GM21717 (cell line): ENCODE results near the gene TAS2R4.
"Not testable (repeated sequence)": the region's sequence is repeated elsewhere in the genome, so short reads cannot be mapped to it uniquely, and the experiment has no call there.

ENCODE experiments used
- ATAC-seq: cut with Tn5 transposase; IDR thresholded peaks from one replicate; pipeline ENCODE4 v1.9.1; 2021; ENCODE audit warnings: mild to moderate bottlenecking, moderate library complexity; ENCODE audit not compliant: unreplicated experiment

TAS2R4 gene, protein sequence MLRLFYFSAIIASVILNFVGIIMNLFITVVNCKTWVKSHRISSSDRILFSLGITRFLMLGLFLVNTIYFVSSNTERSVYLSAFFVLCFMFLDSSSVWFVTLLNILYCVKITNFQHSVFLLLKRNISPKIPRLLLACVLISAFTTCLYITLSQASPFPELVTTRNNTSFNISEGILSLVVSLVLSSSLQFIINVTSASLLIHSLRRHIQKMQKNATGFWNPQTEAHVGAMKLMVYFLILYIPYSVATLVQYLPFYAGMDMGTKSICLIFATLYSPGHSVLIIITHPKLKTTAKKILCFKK

DNA sequence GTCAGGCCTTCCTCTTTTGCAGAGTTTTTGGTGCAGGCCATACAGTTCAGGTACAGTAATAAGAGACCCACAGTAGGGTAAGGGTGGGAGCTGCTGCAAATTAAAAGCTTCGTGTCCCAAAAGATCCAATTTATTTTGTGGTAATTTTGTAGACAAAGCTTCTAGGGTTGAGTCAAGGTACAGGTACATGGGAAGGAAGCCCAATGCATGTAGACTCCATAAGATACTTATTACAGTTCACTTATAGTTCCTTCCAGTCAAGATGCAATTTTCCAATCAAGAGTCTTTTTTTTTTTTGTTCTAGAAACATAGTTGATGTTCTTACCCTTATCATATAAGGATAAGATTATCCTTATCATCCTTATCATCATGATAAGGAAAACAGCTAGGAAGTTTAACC, at the start of gene TAS2R4:
Gene TAS2R4, plus strand, starts transcription at position 301 of the 400 bp plus-strand sequence. CDS start 1,815 bp downstream, outside the sequence.
- ATAC-seq = no peak

DNA sequence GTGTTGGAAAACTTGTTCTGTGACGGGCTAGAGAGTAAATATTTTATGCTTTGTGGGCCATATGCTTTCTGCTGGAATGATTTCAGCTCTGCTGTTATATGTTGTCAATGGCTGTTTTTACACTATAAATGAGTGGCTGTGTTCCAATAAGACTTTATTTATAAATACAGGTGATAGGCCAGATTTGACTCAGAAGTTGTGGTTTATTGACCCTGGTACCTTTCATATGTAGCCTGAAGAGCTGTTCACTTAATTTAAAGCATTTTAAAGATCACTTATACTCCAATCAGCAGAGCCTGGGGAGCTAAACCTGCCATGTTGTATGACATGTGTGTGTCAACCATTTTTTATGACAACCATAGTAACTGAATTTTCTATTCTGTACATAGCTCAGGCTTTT, 47.5 kb upstream of the TAS2R4 start:
- no peak for ATAC-seq

DNA sequence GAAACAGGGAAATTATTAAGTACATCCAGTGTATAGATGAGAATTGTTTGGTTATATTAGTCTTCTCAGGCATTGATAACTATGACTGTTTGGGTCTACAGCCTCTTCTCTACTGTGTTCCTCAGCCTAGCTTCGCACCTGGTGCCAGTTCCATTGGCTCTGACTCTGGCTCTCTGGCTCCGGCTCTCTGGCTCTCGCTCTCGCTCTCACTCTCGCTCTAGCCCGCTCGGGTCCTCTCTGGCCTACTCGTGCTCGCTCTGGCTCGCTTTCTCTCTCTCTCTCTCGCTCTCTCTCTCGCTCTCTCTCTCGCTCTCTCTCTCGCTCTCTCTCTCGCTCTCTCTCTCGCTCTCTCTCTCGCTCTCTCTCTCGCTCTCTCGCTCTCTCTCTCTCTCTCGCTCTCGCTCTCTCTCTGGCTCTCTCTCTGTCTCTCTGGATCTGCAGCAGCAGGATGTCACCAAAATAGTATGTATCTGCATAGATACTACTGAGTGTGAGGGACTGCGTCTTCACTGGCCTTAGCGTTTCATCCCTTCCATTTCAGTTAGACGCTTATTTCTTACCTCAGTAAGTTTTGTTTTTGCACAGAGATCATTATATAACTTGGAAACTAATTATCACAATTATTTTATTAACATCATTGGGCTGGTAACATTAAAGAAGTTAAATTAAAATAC, 44.9 kb upstream of the TAS2R4 start:
- ATAC-seq = no peak

DNA sequence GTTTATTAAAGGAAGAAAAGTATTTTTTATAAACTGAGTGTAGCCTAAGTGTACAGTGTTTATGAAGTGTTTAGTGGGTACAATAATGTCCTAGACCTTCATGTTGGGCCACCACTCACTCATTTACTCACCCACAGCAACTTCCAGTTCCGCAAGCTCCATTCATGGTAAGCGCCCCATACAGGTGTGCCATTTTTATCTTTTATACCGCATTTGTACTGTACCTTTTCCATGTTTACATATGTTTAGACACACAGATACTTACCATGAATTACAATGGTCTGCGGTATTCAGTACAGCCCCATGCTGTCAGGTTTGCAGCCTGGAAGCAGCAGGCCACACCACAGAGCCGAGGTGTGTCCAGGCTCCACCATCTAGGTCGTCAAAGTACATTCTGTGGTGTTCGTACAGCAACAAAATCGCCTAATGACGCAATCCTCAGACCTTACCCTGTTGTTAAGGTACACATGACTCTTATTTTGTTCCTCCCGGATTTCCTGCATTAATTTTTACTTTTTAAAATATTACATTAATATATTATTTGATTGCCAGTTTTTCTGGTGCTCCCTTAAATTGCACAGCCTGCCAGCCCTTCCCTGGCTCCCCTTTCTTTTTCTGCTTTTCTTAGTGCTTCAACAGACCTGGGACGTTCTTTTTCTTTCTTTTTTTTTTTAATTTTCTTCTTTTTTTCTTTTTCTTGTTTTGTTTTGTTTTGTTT, 39.2 kb upstream of the TAS2R4 start:
- ATAC-seq = no peak

DNA sequence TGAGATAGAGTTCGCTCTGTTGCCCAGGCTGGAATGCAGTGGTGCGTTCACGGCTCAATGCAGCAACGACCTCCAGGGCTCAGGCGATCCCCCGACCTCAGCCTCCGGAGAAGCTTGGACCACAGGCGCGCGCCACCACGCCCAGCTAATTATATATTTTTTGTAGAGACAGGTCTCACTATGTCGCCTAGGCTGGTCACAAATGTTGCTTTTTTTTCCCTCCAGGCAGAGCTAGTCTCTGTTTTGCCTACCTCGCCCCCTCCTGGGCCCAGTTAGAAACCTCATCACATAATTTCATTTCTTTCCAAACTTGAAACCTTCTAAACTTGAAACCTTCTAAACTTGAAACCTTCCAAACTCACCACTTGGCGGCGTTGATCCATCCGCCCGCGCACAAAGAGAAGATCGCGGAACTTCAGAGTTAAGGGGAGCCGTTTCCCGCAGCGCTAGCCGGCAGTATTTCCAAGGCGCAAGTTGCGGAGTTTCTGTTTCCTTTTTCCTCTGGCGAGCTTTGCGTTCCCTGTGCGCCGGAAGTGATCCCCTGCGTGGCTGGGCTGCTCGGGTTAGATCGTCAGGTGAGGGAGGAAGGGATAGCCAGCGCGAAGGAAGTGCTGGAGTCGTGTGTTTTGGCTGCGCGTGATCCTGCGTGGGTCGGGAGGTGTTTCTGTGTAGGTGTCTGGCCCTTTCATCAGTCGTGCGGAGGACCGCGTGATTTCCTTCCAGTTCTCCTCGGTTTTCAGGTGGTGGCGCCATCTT, 38.5 kb upstream of the TAS2R4 start, which contains the start of gene SSBP1:
Gene SSBP1, plus strand, starts transcription at position 523 of the 756 bp plus-strand sequence. CDS start 809 bp downstream, outside the sequence.
- peak; percentile 92 for ATAC-seq

DNA sequence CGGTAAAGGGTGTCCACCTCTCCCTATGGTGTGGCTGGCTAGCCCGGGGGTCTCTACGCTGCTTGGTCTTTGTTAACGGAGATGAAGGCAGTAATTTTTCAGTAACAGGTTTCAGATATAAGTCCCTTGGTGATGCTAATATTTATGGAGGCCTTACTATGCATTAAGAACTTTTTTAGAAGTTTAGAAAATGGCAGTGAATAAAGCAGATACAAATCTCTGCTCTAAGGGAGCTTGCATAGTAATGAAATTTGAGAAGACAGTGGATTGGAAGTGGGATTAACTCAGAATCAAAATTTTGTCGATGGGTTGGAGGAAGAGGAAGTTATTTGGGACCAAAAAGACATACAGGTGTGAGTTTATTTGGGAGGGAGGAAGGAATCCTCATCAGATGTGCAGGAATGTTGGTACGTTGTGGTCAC, 37.9 kb upstream of the TAS2R4 start:
- ATAC-seq = no peak

DNA sequence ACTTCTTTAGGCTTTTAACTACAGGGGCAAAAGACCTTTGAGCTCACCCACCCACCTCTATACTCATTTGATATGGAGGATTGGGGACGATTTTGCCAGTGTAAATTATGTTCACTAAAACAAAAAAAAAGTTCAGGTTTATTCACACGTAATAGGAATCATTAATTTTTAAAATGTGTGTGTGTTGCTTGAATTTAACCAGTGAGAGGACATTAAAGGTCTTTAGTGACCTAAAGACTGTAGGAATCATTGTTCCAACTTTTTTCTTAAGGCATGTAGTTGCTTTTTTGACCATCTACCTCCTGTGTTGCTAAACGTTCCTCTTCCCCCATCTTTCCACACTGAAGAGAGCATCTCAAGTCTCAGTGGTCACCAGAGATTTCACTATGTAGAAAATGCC, 37.2 kb upstream of the TAS2R4 start:
- no peak for ATAC-seq

DNA sequence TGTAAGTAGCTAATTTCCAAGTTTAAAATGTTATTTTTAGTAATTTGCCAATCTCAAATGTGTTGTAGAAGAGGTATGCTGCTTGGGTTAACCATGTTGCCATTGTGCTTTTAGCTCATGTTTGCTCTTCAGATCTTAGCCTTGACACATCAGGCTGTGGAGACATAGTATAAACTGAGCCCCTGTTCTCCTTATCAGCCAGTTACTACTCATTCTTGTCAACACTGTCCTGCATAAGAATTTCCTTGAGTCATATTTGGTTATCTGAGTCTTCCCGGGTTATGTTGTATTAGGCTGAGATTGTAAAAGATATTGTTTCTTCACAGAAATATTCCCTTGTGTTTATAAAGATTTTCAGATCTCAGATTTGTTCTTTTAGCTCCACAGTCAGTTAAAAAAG, 34.2 kb upstream of the TAS2R4 start:
- ATAC-seq = no peak

DNA sequence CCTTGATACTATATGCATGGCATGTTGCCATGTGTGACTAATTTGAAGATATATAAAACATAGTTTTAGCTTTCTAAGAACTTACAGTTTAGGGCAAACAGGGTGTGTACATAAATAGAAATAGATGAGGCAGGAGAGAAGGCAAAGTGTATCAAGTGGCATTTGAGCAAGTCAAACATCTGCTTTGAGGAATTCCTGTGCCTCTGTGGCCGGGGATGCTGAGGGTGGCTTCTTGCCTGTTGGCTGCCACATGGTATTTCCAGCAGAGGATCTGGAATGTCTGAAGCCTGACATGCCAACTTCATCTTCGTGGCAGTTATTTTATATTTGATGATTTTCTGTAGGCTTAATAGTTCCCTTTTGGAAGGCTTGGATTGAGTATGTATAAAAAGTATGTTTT, 32.3 kb upstream of the TAS2R4 start:
- ATAC-seq = no peak

DNA sequence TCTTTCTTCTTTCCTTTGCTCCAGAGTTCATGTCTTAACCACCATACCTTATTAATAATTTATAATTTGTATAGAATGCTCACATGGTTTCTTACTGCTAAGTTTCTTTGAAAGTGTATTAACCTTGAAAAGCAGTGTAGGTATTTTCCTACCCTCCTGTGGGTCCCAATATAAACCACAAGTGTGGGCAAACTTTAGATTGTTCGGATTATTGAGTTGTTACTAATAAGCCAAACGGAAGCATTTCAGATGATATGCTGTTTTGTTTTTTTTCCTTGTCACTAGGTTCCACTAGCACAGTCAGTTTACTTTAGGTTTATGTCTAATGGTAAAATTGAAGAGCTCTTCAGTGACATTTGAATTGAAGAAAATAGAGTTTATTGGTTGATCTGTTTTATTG, 28.1 kb upstream of the TAS2R4 start:
- no peak for ATAC-seq

DNA sequence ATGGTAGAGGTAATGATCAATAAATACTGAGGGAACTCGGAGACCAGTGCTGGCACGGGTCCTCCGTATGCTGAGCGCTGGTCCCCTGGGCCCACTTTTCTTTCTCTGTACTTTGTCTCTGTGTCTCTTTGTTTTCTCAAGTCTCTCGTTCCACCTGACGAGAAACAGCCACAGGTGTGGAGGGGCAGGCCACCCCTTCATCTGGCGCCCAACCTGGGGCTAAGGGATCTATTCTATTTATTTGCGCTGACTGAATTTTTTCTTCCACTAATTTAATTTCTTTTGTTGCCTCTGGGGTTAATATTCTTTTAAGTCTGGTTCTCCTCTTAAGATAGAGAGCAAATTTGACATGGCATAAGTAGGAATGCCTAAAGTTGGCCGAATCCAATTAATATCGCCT, 24.6 kb upstream of the TAS2R4 start:
- not testable (repeated sequence) for ATAC-seq

DNA sequence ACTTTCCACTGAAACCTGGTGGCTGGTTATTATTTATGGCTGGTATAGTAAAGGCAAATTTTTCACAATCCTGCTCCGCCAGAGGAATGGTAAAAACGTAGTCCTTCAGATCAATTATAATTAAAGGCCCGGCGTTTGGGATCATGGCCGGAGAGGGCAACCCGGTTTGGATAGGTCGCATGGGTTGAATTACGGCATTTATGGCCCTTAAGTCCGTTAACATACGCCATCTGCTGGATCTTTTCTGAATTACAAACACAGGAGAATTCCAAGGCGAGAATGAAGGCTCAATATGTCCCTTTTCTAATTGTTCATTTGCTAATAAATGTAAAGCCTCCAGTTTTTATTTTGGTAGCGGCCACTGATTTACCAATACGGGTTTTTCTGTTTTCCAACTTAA, 23.8 kb upstream of the TAS2R4 start:
- no peak for ATAC-seq

DNA sequence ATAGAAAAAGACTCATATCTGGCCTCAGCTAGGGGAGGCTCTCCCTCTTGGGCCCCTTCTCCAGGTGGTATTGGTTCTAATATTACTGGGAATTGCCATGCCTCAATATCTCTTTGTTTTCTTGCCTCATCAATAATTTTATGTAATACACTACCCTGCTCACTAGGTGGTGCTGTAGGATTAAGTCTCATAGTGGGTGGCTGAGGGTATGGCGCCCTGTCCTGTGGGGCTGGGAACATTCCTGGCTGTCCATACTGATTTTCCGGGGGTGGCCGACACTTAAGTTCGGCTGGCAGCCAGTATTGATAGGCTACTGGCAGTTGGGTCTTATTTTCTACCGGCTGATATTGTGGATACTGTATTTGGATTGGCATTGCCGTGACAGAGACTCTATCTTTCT, 21.5 kb upstream of the TAS2R4 start:
- ATAC-seq = no peak

DNA sequence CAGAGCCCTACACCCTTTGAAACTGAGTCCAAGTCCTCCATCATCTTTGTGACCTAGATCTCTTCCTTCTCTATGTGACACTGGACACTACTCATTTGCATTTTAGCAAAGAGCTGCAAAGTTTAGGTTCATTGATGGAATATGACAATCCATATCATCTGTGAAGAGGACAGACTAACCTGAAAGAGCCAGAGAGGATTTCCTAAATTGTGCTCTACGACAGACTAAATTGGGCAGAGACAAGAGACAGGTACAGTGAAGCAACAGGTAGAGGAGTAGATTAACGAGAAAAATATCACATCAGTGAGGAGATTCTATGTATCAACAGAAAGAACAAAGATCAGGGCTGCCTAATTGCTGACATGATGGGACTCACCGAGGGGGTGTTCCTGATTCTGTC, 12.7 kb upstream of the TAS2R4 start, which contains the start of gene TAS2R3:
Gene TAS2R3, plus strand, starts transcription at position 301 of the 400 bp plus-strand sequence. Its CDS starts 62 bp downstream, at position 363.
- no peak for ATAC-seq

DNA sequence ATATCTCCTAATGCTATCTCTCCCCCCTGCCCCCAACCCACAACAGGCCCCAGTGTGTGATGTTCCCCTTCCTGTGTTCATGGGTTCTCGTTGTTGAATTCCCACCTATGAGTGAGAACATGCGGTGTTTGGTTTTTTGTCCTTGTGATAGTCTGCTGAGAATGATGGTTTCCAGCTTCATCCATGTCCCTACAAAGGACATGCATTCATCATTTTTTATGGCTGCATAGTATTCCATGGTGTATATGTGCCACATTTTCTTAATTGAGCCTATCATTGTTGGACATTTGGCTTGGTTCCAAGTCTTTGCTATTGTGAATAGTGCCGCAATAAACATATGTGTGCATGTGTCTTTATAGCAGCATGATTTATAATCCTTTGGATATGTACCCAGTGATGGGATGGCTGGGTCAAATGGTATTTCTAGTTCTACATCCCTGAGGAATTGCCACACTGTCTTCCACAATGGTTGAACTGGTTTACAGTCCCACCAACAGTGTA, 6.3 kb upstream of the TAS2R4 start:
- not testable (repeated sequence) for ATAC-seq

DNA sequence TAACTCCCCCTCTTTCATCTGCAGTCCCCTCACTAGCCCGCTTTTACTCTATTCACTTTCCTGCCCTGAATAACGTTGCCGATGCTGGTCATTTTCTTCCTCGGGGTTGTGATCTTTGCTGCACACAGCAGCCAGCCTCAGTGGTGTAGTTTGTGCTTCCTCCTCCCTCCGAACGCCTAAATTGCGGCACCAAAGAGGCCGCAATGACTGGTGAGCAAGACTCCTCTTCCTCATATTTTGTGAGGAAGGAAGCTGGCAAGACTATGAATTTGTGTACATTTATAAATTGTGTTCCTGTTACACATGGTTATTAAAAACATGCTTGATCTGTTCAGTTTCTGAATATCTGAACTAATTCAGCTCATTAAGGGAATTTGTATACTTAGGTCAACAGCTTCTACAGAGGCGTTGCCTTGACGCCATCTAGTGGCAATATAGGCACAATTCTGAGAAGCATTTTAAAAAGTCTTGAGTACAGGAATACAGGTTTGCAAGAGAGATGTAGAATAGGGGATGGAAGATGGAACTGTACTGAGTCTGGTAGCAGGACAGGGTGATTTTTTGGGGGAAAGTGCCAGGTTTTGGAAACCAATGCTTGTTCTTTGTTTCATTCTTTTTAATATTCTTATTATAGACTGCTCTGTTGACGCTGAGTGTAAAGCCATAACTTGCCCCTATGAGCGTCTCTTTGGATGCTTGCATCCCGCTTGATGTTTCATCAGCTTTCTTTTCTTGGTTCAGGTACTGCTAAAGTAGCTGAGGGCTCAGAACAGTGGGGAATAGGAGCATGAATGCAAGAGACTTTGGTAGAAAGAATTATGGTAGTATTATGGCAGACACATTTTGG, 9.5 kb downstream of the TAS2R4 start:
- ATAC-seq = peak; percentile 64

DNA sequence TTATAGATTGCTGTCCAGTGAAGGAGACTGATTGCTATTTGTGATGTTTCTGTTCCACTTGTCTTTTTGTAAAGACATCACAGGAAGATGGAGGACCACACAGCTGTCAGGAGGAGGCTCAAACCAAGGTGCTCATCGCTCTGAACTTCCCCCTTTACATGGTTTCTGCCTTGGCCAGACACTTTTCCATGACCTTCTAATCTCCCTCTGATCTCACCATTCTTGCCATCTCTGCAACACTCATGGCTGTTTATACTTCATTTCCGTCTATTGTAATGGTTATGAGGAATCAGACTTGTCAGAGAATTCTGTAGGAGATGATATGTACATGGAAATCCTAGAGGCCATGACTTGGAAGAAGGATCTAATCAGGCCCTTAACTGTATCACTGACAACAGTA, 11.8 kb downstream of the TAS2R4 start:
- no peak for ATAC-seq

DNA sequence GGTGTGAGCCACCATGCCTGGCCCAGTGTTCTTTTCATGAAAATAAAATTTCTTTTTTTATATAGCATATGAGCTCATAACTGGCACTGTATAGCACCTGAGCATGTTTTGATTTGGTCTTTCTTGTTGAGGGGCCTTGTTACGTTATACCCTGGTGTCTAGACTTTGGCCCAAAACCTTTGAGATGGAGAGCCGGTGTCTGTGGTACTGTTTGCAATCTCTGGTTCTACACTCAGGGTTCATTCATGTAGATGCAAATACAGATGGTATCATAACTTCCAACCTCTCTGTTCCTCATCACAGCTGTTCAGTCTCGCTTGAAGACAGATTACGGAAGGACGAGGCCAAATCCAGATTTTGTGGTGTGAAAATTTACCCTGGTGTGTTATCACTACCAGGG, 13.4 kb downstream of the TAS2R4 start, which contains the start of gene TAS2R5:
Gene TAS2R5, plus strand, starts transcription at position 301 of the 400 bp plus-strand sequence. CDS start 145 bp downstream, outside the sequence.
- no peak for ATAC-seq

DNA sequence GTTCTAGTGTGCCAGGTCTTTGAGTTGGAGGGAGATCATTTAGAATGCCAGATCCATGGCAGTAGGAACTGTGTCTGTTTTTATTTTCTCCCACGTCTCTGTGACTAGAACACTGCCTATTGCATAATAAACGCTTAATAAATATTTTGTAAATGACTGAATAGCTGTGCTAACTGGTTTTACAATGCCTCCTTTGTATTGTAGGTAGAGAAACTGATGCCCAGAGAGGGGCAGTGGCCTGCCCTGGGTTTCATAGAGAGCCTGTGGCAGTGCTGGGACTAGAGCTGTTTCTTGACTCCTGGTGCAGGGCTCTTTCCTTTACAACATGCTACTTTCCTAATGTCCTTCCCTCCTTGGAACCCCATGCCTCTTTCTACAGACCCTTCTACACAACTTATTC, 16.1 kb downstream of the TAS2R4 start:
- no peak for ATAC-seq

DNA sequence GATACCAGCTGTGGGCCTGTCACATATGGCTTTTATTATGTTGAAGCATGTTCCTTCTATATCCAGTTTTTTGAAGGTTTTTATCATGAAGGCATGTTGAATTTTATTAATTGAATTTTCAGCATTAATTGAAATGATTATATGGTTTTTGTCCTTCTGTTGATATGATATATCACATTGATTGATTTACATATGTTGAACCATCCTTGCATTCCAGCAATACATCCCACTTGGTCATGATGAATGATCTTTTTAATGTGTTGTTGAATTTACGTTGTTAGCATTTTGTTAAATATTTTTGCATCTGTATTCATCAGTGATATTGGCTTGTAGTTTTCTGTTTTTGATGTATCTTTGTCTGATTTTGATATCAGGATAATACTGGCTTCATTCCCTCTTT, 43.6 kb downstream of the TAS2R4 start:
- no peak for ATAC-seq
